HG03039 (cell line): Measurements from ENCODE around the gene PABPC4L.
"Not testable (repeated sequence)": the region's sequence is repeated elsewhere in the genome, so short reads cannot be mapped to it uniquely, and the experiment has no call there.

Experiments
- ATAC-seq: cut with Tn5 transposase; IDR thresholded peaks from one replicate; pipeline ENCODE4 v1.9.1; 2021; ENCODE audit warnings: mild to moderate bottlenecking, moderate library complexity; ENCODE audit not compliant: unreplicated experiment

The PABPC4L gene

GRCh38 chr4:134201216-134202161 lies at the start of gene PABPC4L:
TSS of gene PABPC4L (minus strand) at chr4:134201789. CDS start at chr4:134201019, 770 bp downstream.
- no peak for ATAC-seq

- no peak for ATAC-seq
These were observed 49.7 kb upstream of the PABPC4L start for GRCh38 chr4:134251322-134251721.

DNA sequence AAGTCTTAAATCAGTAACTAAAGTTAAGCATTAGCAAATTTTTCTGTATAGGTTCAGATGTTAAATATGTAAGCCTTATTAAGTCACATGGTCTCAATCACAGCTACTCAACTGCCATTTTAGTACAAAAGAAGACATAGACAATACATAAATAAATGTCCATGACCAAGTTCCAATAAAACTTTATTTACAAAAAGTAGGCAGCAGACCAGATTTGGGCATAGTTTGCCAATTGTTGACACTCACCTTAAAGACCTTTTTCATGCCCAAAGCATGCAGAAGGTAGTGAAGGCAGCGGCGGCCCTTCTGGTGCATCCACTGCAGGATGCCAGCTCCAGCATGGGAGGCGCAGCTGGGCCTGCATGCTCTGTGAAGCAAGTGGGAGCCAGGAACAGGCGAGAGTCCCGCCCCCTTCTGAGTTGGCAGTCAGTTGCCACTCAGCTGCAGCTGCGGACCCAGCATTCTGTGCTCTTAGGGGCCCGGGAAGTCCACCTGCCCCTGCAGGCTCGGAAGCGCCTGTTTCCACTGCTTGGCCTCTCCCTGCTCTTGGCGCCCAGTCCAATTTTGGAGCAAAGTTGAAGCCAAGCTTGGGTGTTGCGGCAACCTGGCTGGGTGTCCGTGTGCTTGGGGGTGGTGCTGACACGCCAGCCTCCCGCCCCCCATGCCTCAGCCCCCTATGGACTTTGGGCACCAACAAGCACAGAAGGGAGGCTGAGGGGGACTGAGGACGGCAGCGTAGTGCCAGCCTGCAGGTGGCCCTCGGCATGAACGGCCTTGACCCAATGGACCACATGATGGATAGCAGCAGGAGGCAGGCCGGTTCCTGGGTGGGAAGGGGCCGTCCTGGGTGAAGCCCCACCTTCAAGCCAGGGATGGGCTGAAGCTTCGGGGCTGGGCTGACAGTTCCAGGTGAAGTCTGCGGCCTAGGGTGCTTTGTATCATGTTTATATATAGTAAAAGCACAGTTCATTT lies 42.4 kb upstream of the PABPC4L start:
- no peak for ATAC-seq

DNA sequence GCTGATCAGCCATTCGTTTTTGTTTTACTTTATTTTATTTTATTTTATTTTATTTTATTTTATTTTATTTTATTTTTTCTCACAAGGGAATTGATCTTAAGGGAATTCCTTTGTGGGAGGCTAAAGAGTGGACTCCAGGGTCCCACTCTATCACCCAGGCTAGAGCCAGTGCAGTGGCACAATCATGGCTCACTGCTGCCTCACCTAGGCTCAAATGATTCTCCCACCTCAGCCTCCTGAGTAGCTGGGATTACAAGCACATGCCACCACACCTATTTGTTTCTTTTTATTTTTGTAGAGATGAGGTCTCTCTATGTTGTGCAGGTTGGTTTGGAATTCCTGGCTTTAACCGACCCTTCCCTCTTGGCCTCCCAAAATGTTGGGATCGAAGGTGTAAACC lies 17.5 kb upstream of the PABPC4L start:
- ATAC-seq: no peak

- no peak for ATAC-seq
These were observed 14.8 kb upstream of the PABPC4L start for GRCh38 chr4:134216411-134216810.

DNA sequence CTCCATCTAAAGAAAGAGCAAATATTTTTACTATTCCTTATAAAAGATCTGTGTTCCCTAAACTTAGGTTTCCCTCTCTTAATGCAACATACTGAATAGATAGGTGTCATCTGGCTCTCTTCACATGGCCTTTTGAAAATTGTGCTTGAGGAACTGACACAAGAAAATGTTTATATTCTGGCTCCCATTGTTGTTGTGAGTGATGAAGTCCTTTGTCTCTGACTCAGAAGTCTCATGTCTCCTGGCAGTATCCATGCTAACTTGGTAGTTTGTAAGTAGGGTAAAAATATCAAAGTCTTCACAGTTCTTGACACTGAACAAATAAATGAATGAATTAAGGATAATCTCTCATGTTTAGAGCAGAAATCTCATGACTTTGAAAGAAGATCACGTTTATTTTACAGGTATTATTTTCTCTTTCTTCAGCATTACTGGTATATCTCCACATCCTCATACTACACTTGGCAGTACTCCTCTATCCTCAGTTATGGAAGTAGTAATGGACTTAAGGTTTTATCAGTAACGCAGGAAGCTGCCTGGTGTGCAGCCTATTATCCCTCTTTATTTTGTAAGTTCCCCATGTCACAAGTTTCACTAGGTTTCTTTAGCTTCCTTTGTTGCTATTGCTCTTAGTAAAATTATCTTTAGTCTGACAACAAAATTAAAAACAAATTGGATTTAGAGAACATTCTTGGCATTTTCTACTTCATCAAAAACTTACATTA lies 14.2 kb upstream of the PABPC4L start:
- no peak for ATAC-seq

DNA sequence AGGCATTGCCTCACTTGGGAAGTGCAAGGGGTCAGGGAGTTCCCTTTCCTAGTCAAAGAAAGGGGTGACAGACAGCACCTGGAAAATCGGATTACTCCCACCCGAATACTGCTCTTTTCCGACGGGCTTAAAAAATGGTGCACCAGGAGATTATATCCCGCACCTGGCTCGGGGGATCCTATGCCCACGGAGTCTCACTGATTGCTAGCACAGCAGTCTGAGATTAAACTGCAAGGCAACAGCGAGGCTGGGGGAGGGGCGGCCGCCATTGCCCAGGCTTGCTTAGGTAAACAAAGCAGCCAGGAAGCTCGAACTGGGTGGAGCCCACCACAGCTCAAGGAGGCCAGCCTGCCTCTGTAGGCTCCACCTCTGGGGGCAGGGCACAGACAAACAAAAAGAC lies 6.4 kb upstream of the PABPC4L start:
- not testable (repeated sequence) for ATAC-seq

DNA sequence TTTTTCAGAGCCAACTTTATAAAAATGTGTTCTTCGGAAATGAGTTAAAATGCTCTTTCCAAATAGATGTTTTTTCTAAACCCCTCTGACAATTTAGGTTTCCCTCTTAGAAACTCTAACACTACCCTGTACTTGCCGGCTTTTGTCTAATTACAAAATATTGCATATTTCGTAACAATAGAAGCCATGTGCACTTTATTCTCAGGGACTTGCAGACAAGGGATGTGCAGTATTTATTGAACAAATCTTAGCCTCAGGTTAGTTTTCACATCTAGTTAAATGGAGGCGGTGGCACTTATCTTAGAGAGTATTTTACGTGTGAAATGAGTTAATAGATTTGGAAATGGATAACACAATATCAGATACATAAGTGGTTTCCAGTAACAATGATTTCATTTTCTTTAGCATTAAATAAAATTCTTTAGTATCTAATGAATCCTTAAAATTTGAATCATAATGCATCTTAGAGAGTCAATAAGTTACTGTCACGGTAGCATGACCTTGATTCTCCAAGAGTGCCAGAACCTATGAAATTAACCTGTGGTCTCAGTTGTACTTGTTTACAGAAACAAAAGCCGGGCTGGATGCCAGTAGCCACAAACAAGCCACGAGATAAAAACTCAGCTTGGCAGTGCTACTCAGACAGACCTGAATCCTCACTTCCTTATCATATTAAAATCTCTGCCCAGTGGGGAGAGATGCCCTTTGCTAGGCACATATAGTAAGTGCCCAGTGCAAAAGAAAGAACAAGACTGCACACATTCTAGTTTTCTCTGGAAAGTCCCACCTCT lies 772 bp upstream of the PABPC4L start:
- ATAC-seq: no peak

- ATAC-seq: no peak
These were observed 776 bp downstream of the PABPC4L start for GRCh38 chr4:134200811-134201215.

DNA sequence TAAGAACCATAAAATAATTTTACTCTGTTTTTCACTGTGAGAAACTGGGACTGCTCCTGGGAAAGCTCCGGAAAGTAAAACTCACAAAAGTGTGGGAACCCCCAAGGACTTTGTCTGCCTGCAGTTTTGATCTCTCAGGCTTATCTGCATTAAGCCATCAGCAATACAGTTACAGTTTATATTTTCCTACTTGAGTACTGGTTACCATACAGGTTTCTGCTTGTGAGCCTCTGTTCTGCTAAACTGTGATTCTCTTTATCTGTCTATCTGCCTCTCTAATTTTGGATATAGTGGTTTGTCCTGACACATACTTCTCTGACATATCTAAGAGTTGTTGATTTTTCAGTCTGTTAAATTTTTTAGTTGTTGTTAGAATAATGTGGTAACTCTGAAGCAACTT lies 11.6 kb downstream of the PABPC4L start:
- ATAC-seq: no peak

DNA sequence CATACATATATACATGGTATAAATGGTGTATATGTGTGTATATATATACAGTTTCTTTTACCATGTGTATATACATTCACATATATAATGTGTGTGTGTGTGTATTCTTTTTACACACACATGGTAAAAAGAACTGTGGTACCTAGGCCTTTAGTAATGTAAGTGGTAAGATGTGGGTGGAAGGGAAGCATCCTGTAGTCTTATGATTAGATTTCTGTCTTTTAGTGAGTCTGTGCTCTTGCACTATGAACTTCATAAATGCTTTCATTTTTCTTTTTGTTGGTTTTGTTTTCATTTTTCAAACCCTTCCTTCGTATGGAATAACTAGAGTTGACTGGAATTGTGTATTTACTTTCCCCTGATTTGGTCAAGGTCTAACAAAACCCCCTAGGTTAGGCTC lies 12.1 kb downstream of the PABPC4L start:
- ATAC-seq: no peak

DNA sequence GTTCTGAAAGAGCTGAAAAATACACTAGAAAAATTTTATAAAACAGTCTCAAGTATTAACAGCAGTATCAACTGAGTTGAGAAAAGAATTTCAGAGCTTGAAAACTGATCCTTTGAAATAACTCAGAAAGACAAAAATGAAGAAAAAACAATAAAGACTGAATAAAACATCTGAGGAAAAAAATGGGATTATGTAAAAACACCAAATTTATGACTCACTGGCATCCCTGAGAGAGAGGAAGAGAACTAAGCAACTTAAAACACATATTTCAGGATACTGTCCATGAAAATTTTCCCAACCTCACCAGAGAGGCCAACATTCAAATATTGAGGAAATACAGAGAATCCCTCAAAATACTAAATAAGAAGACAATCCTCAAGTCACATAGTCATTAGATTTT lies 22.9 kb downstream of the PABPC4L start:
- ATAC-seq: no peak

- no peak for ATAC-seq
These were observed 27.3 kb downstream of the PABPC4L start for GRCh38 chr4:134174271-134174670.

GRCh38 chr4:134160211-134160610 lies 41.4 kb downstream of the PABPC4L start:
- no peak for ATAC-seq

DNA sequence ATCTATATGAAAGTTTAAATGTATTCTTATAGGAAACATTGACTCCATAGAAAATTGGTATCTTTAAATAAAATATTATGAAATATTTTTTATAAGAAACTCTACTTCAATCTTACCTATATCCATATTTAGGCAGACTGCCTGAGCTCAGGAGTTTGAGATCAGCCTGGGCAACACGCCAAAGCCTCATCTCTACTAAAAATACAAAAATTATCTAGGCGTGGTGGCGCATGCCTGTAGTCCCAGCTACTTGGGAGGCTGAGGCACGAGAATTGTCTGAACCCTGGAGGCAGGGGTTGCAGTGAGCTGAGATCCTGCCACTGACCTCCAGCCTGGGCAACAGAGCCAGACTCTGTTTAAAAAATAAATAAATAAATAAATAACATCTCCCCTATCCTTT lies 47.5 kb downstream of the PABPC4L start:
- ATAC-seq: no peak

- ATAC-seq: no peak
These were observed 53.6 kb downstream of the PABPC4L start for GRCh38 chr4:134147941-134148340.
